Fibroblast of skin of right biceps (primary cell): ENCODE measurements around the gene PLIN5.

Source experiments
- DNase-seq: peaks from one replicate; pipeline ENCODE4 v3.0.0-alpha.2; 2013

PLIN5 gene

DNA sequence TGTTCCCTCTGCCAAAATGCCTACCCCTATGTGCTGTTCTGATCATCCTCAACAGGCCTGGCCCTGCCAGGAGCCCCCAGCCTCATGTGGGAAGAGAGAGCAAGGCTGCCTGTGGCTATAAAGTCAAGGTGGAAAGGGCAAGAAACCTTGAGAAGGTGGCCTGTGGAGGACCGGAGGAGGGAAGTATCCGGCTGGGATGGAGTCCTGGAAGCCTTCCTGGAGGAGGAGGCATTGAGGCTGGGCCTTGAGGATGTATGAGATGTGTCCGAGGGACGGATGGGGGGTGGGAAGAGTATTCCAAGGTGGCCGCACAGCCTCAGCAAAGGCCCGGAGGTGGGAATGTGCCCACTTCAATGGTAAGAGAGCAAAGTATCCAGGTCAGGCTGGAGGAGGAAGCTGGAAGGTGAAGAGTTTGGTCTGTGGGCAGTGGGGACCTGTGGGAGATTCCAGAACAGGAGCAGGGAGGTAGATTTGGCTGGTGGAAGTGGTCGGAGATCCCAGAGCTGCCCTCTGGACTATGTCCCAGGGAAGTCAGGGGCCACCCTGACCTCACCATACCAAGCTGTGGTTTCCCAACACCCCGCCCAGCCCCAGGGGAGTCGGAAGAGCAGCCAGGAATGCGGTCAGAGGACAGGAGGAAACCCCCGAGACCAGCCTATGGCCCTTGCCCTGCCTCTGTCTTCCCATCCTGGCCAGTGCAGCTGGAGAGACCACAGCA, 13.7 kb downstream of the PLIN5 start:
- no peak for DNase-seq

DNA sequence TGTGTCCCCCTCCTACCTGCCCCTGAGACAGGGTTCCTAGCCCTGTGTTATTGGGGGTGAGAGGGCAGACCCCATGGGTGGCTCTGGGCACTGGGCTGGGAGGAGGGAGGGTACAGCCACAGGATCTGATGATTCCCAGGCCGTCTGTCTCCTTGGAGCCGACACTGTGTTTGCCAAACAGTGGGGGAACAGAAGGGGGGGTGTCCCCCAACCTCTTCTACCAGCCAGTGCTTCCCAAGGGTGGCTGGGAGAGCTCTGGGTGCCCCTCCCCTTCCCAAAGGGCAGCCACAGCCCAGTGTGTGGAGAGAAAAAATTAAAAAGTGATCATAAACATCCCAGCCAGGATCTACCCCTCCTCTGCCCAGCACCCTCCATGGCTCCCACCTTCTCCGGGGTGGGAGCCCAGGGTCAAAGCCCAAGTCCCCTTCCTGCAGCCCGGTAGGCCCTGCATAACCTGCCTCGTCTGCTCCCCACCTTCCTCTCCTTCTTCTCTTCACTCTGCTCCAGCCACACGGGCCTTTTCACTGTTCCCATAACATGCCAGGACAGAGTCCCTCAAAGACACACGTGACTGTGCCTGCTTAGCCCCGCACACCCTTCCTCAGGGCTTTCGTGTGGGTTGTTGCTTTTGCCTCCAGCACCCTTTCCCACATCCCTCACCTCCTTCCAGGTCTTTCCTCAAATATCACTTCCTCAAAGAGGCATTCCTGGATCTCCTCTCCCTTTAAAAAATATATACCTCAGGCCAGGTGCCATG, 15.3 kb downstream of the PLIN5 start:
- no peak for DNase-seq

DNA sequence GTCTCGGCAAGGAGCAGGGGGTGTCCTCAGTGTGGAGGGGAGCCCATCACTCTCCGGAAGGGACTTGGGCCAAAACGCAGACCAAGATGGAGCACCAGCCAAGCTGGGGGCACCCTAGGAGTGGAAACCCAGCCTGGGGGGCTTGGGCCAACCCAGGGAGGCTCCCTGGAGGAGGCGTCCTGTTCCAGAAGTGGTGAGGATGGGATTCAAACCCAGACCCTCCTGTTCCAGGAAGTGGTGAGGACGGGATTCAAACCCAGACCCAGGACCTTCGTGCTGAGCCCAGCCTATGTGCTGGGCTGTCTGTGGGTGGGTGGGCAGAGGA, 15.9 kb downstream of the PLIN5 start:
- no peak for DNase-seq

DNA sequence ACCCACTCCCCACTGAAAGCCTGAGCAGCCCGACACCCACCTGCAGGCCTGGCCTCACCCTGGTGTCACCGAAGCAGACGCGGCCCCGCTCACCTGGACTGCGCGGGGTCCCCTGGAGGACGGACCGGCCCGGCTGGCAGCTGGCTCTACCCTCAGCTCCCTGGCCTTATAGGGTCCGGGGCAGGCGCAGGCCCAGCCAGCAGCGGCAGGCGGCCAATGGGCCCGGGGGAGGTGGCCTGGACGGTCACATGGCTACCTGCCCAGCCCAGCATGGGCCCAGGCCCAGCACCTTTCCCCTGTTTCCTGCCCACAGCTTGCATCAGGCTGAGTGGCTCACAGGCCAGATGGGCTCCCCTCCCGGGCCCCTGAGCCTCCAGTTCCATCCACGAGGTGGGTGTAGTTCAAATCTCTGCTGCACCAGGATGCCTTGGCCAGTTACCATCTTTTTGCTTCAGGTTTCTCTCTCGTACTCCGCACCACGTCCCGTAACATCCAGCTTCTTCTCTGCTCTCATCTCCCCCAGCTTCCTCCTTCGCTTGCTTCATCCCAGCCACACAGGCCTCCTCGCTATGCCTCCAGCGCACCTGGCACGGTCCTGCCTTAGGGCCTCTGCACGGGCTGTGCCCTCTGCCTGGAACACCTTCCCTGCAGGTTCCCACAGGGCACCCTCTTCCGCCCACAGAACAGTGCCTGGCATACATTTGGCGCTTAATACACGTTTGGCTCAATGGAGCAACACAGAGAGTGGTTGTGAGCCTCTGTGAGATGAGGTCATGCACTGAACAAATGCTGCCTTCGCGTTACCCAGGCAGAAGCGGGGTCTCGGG, 16.5 kb downstream of the PLIN5 start, which contains the start of gene PLIN4:
Gene PLIN4, minus strand, starts transcription at position 142 of the 827 bp plus-strand sequence. CDS start 214 bp downstream, outside the sequence.
- peak; percentile 40 for DNase-seq

DNA sequence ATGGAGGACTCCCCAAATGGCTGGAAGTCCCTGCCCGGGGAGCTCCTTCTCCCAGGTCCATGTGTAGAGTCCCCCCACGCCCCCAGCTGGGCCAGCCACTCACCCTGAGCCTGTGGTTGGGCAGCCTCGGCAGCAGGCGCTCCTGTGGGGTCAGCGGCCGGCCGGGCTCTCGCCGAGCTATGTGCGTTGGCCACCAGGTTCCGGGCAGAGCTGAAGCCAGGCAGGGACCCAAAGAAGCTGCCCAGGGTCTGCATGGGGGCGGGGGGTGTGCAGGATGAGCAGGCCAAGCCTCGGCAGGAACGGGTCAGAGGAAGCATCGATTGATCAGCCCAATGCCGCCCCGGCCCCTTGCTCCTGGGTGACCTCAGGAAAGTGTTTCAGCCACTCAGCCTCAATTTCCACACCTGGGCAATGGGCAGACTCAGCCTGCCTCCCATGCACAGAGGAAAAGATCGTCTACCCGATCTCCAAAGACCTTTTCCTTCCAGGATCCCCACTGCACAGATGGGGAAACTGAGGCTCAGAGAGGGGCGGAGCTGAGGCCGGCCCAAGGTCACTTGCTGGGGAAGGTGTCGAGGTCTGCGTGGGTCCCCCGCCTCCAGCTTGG, 17.5 kb downstream of the PLIN5 start:
- DNase-seq: no peak

DNA sequence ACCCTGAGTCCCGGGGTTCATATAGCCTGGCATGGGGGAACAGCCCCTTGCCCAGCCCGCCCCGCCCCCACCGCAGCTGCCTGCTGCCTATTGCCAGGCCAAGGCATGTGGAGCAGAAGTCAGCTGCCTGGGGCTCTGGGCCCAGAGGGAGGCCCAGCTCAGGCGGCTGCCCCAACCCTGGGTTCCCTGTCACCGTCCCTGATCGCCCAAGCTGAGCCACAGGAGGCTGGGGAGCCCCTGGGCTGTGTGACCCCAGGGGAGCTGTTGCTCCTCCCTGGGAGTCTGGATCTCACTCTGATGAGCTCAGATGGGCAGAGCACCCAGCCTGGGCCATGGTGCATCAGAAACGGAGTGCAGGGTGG, 18.1 kb downstream of the PLIN5 start:
- no peak for DNase-seq

DNA sequence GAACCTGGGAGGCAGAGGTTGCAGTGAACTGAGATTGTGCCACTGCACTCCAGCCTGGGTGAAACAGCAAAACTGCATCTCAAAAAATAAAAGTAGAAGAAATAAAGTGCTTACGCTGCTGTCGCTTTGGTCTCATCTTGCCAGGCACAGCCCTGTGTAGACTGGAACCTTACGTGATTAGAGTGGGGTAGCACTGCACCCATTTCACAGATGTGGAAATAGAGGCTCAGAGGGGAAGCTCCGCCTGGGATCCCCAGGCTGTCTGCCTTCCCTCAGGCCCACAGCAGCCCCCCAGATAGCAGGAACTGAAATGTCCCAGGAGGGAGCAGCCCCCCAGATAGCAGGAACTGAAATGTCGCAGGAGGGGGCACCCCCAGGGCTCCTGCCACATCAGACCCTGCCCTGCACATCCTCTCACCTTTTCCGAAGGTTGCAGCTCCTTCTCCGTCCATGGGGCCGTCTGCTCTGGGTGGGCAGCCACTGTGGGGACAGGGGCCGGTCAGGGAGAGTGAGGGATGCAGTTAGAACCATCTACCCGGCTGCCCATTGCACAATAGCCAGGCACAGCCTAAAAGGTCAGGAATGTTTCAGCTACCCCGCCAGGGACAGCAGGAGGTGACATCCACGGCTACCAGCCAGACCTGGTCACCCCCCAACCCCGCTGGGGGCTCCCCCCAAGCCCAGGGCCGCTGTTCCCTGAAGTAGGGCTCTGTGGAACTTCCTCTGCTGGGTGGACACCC, 18.7 kb downstream of the PLIN5 start:
- DNase-seq: no peak

DNA sequence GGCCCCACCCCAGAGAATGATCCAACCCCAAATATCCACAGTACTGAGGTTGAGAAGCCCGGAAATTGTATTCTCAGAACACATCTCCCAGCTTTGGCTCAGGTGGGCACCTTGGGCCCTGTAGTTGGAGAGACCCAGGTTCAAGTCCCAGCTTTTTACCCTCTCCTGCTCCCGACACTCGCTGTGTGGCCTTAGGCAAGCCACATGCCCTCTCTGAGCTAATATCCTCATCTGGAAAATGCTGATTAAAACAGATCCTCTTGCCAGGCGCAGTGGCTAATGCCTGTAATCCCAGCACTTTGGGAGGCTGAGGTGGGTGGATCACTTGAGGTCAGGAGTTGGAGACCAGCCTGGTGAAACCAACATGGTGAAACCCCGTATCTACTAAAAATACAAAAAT, 19.3 kb downstream of the PLIN5 start:
- DNase-seq: no peak

DNA sequence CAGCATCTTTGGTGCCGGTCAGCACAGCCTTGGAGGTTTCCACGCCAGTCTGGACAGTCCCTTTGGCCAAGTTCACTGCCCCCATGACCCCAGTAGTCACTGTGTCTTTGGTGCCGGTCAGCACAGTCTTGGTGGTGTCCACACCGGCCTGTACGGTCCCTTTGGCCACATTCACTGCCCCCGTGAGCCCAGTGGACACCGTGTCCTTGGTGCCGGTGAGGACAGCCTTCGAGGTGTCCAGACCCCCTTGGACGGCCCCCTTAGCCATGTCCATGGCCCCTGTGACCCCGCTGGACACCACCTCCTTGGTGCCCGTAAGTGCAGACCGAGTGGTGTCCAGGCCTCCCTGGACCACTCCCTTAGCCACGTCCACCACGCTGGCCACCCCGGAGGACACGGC, 21.8 kb downstream of the PLIN5 start:
- DNase-seq: no peak

DNA sequence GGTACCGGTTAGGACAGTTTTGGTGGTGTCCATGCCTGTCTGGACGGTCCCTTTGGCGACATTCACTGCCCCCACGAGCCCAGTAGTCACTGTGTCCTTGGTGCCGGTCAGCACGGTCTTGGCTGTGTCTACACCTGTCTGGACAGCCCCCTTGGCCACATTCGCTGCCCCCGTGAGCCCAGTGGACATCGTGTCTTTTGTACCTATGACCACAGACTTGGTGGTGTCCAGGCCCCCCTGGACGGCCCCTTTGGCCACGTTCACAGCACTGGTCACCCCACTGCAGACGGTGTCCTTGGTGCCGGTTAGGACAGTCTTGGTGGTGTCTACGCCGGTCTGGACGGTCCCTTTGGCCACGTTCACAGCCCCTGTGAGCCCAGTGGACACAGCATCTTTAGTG, 23.0 kb downstream of the PLIN5 start:
- no peak for DNase-seq

DNA sequence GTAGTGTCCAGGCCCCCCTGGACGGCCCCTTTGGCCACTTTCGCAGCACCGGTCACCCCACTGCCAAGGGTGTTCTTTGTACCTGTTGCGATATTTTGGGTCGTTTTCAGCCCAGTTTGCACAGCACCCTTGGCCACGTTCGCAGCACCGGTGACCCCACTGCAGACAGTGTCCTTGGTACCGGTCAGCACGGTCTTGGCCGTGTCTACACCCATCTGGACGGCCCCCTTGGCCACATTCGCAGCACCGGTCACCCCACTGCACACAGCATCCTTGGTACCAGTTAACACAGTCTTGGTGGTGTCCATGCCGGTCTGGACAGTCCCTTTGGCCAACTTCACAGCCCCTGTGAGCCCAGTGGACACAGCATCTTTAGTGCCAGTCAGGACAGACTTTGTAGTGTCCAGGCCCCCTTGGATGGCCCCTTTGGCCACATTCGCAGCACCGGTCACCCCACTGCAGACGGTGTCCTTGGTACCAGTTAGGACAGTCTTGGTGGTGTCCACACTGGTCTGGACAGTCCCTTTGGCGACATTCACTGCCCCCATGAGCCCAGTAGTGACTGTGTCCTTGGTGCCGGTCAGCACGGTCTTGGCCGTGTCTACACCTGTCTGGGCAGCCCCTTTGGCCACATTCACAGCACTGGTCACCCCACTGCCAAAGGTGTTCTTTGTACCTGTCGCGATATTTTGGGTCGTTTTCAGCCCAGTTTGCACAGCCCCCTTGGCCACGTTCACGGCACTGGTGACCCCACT, 23.5 kb downstream of the PLIN5 start:
- no peak for DNase-seq

DNA sequence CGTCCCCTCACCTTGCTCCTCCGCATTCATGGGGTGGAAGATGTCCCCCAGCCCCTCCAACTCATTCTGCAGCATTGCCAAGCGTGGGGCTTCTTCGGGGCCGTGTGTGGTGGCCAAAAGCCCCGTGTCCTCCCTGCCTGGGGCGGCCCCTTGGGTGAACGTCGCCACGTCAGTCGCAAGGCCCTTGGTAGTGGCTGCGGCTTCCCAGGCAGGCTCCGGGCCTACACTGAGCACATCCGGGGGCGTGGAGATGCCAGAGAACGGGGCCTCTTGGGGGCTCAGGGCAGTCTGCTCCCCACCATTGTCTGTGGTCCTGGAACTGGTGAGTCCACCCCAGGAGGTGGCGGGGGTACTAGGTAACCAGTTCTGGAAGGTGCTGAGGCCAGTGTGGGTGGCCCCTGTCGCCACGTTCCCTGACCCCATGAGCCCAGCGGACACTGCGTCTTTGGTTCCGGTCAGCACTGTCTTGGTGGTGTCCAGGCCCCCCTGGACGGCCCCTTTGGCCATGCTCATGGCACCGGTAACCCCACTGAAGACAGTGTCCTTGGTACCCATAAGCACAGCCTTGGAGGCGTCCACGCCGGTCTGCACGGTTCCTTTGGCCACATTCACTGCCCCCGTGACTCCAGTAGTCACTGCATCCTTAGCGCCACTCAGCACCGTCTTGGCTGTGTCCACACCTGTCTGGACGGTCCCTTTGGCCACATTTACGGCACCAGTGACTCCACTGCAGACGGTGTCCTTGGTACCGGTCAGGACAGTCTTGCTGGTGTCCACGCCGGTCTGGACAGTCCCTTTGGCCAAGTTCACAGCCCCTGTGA, 24.4 kb downstream of the PLIN5 start:
- DNase-seq: no peak

DNA sequence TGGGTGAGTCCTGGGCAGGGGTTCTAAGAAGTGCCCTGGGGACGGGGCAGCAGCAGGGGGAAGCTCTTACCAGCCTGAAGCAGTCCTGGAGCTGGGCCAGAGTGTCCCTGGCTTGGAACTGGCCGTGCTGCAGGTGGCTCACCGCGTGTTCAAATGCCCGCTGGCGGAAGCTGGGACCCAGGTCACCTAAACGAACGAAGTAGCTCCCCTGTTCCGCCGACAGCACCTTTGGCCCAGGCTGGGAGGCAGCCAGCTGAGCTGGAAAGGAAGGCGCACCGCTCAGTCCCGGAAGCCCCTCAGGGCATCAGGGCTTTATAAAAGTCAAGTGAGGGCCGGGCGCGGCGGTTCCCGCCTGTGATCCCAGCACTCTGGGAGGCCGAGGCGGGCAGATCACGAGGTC, 26.3 kb downstream of the PLIN5 start:
- DNase-seq: no peak

DNA sequence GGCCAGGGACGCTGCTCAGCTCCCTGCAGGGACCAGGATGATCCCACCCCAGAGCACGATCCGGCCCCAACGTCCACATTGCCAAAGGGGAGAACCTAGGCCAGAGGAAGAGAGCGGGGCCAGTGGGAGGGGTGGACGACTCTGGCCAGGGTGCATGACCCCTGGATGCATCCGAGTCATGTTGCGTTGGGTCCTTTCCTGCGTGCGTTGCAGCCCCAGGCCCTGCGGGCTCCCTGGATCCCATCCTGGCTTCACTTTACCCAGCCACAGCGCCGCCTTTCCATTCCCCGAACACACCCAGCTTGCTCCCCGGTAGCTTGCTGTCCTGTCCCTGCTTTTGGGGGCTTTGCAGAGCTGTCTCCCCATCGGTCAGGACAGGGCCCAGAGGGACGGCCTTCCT, 27.2 kb downstream of the PLIN5 start:
- DNase-seq: no peak

DNA sequence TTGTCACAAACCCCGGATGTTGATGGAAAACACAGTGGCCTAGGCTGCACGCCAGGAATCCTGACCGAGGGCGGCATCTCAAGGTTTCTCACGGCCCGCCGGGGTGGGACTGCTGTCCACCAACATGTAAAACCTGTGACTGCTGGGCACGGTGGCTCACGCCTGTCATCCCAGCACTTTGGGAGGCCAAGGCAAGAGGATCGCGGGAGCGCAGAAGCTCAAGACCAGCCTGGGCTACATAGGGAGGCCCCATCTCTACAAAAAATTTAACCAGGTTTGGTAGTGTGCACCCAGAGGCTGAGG, 27.9 kb downstream of the PLIN5 start:
- no peak for DNase-seq

DNA sequence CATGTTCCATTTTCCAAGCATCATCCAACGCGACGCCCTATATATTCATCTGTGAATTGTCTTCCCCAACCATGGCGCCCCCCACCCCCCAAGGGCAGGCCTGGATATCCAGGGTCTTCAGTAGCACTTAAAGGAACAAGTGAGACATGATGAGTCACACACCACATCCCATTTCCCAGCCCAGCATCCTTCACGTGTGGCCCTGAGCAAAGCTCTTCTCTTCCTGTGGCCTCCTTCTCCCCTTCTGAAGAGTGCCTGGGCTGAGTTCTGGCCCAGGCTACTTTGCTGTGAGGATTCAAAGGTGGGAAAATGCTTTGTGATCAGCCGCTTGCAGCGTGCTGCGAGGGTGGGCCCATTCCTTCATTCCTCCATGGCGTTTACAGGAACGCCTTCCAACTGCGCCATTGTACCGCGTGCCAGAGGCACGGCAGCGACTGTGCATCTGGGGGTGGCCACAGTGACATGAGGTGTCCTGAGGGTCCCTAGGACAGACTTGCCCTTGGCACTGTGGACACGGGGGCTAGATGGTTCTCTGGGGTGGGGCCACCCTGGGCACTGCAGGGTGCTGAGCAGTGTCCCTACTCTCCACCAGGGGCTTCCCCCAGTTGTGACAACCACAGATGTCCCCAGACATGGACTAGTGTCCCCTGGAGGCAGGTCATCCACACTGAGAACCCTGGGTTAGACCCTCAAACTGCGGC, 28.4 kb downstream of the PLIN5 start:
- DNase-seq: peak; percentile 81

DNA sequence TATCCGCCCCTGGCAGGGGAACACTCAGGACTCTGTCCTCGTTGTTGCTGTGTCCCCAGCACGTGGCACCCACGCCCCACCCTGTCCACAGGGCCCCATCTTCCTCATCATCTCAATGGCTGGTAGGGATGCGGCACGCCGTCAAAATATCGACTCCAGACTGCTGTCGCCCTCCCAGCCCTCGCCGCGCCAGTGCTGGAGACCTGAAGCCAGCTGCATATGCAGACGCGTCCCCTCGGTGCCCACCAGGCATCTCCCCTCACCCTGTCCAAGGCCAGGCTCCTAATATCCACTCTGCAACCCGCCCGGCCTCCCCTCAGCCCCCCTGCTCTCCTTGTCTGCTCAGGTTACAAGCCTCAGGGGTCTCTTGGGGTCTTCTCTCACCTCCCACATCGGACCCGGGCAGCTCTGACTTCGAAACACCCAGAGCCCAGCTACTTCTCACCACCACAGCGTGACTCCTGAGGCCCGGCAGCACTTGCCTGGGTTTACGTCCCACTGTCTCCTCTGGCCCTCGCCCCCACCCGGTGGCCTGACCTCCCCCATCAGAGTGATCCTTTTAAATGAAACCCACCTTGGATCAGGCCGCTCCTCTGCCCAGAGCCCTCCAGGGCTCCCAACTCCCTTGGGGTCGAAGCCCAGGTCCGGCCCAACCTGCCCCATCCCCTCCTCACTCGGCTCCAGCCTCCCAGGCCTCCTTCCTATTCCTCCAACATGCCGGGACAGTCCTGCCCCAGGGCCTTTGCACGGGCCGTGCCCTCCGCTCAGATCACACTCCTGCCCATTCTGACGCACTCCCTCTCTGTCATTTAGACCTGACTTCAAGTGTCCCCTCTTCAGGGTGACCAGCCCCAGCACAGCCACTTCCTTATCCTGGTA, 29.2 kb downstream of the PLIN5 start:
- no peak for DNase-seq

DNA sequence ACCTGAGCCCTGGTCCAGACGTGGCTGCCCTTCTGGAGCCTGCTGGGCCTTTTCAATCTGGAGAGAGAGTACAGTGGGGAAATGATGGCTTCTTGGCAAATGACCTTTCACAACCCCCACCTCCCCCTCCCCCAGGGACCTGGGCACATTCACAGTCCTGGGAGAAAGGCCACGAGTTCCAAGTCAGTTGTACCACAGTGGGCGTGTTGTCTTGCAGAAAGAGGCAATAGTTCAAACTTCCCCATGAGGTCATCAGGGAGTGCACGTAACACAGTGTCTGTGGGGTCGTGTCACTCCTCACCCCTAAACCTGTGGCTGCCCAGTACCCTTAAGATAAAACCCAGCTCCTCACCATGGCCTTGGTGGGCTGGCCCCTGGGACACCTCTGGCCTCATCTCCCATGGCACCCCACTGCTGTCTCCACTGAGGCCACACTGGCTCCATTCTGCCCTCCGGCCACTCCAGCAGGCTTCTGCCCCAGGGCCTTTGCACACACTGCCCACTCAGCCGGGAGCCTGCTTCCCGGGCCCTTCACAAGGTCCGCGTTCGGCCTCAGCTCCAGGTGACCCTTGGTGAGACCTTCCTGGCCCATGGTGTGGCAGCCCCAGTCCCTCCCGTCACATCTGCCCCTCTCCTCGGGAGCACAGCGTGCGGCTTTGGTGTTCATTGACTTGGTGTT, 30.0 kb downstream of the PLIN5 start:
- no peak for DNase-seq

DNA sequence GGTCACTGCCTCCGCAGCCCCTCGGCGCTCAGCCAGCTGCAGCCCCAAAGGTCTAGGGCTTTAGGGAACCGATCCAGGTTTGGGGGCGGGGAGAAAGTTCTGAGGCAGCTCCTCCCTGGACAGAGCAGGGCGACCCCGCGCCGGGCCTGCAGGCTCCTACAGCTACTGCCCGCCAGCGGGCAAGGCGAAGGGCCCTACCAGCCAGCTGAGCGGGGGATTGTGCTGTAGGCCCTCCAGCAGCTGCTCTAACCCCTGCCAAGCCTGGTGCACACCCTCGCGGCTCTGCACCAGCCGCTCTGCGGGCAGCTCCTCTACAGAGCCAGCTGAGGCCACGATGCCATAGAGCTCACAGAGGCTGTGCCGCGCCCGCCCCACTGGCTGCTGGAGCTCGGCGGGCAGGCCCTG, 30.7 kb downstream of the PLIN5 start:
- no peak for DNase-seq
